H1 (cell line): Measurements from ENCODE around the gene CSF3.

Source experiments
- ATF2 ChIP-seq: IDR thresholded peaks from 2 replicates; pipeline ENCODE4 v1.6.1; 2012; ENCODE audit warnings: low read length, inconsistent platforms
- CTCF ChIP-seq, 3 experiments: IDR thresholded peaks; 1 replicate in 2 of 3; 2 replicates in 1 of 3; pipeline versions ENCODE4 v1.5.1 to v1.6.1; 2011; ENCODE audit warnings: low read length in 3 of 3, mild to moderate bottlenecking in 3 of 3, inconsistent platforms in 2 of 3, low read depth in 1 of 3, moderate library complexity in 1 of 3; ENCODE audit not compliant: insufficient read depth in 1 of 3; ENCODE audit errors: control extremely low read depth in 1 of 3
- GABPA ChIP-seq: IDR thresholded peaks from 2 replicates; pipeline ENCODE4 v1.6.1; 2011; ENCODE audit warnings: mild to moderate bottlenecking, low read length, moderate library complexity, borderline replicate concordance; ENCODE audit not compliant: insufficient read depth
- KDM5A ChIP-seq: fragments of 200-600 bp; IDR thresholded peaks from 2 replicates; pipeline ENCODE4 v1.7.1; 2012; ENCODE audit warnings: mild to moderate bottlenecking, low read length, inconsistent platforms, mixed read lengths
- MAX ChIP-seq: IDR thresholded peaks from 2 replicates; pipeline ENCODE4 v1.6.1; 2012; ENCODE audit warnings: inconsistent platforms
- NANOG ChIP-seq: IDR thresholded peaks from 2 replicates; pipeline ENCODE4 v1.6.1; 2011; ENCODE audit warnings: low read length, low read depth, mild to moderate bottlenecking, inconsistent platforms; ENCODE audit not compliant: insufficient read depth, poor library complexity, severe bottlenecking
- POLR2AphosphoS5 ChIP-seq: IDR thresholded peaks from 2 replicates; pipeline ENCODE4 v1.6.1; 2011; ENCODE audit warnings: low read depth, low read length
- ZNF274 ChIP-seq: IDR thresholded peaks from 2 replicates; pipeline ENCODE4 v1.7.0; 2012; ENCODE audit warnings: low read length, borderline replicate concordance; ENCODE audit errors: extremely low read depth

- TF ChIP-seq CTCF (IDR thresholded peaks at IDR 0.05; ENCODE audit: control extremely low read depth in 1 of 3, insufficient read depth in 1 of 3, low read depth in 1 of 3, low read length in 3 of 3) (peak in 2 of 3 experiments; percentile 17 to 31; a peak in 2 of 4 replicates), ZNF274 (no peak), POLR2AphosphoS5 (no peak), GABPA (no peak), KDM5A (no peak), ATF2 (no peak), MAX (no peak), NANOG (no peak)
Observed at GRCh38 chr17:39979893-39980350, 35.3 kb upstream of the CSF3 start.
